Measurements from ENCODE around the gene ATP8B4. TPM values are rescaled to one million over a fixed set of nuclear protein-coding genes. Genes with fewer than 3 reads are reported as not detected.
"Not testable (repeated sequence)": the region's sequence is repeated elsewhere in the genome, so short reads cannot be mapped to it uniquely, and the experiment has no call there.

ATP8B4 gene
- total RNA-seq, 1 donor from 2014 or later = 31.5 TPM

DNA sequence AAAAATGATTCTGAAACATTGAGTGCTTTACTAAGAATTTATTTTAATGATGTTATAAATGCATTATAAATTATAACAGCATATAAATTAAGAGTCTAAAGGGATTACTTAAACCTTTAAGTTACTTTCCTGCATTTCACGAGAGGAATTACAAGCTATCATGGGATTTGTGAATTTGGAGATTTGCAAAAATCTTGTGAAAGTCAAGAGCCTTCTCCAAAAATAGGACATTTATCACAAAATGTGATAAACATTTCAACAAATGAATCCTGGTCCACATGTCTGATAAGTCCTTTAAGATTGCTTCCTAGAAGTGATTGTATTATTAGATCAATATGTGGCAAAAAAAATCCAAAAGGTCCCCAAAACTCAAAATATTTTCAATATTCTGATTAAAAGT, 154.5 kb downstream of the ATP8B4 start:
- no peak for DNase-seq (ENCODE audit: low spot score)

DNA sequence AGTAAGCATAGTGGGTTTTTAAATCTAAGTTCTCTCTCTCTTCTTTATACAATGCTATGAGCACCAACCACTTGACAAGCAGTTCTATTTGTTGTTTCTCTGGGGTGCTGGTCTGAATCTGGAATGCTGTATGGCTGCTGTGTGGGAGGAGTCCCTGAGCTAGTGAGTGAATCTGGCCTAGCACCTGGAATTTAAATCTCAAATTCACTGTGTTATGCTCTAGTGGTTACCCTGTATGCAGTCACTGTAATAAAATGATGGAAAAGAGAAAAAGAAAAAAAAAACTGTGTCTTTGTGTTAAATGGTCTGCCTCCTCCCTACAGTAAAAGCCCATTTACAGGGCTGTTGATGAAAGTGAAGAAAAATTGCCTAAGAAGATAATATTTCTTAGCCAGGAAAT, 155.0 kb downstream of the ATP8B4 start:
- no peak for DNase-seq (ENCODE audit: low spot score)

DNA sequence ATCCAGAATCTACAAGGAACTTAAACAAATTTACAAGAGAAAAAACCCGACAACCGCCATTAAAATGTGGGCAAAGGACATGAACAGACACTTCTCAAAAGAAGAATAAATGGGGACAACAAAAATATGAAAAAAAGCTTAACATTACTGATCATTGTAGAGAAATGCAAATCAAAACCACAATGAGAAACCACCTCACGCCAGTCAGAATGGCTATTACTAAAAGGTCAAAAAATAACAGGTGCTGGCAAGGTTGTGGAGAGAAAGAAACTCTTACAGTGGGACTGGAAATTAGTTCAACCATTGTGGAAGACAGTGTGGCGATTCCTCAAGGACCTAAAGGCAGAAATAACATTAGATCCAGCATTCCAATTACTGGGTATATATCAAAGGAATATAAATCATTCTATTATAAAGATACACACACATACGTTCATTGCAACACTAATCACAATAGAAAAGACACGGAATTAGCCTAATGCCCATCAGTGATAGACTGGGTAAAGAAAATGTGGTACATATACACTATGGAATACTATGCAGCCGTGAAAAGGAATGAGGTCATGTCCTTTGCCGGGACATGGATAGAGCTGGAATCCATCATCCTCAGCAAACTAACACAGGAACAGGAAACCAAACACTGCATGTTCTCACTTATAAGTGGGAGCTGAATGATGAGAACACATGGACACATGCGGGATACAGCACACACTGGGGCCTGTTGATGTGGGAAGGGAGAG, 155.8 kb downstream of the ATP8B4 start:
- not testable (repeated sequence) for DNase-seq (ENCODE audit: low spot score)

DNA sequence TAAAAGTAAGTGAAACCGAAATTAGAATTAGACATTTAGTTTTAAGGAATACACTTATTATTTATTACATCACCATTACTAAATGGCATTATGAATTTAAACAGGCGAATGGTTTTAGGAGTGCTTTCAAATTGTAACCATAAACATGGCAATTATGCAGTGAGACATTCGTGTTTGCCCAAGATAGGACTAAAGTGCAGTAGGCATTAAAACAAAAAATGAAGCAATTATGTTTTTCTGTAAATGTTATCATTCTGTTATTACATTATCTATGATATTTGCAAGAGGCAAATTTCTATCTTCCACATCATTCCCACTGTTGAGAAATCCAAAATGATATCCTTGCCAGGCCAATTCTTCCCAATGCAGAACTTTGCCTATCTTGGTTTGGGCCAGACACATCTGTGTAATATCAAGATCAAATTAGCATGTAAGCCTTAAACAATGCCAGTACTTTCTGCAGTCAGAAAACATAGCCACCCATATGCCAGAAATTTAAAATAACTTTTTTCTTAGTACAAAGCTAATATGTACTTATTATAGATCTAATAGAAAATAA, 156.9 kb downstream of the ATP8B4 start:
- no peak for DNase-seq (ENCODE audit: low spot score)

DNA sequence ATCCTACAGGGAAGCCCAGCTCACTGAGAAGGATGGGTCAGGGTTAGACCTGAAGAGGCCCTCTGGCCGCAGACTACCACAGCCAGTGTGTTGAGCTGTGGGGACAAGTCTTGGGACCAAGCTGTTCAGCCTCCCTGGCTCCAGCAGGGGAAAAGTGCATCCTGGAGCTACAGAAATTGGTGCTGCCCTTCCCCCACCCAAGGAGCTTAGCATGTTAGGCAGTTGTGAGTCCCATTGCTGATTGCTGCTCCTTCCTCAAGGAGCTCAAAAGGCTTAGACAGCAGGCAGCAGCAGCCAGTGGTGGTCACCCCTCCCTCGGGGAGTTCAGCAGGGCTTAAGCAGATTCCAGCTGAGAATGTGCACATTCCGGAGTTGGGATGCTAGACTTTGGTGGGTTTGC, 165.6 kb downstream of the ATP8B4 start:
- no peak for DNase-seq (ENCODE audit: low spot score)

DNA sequence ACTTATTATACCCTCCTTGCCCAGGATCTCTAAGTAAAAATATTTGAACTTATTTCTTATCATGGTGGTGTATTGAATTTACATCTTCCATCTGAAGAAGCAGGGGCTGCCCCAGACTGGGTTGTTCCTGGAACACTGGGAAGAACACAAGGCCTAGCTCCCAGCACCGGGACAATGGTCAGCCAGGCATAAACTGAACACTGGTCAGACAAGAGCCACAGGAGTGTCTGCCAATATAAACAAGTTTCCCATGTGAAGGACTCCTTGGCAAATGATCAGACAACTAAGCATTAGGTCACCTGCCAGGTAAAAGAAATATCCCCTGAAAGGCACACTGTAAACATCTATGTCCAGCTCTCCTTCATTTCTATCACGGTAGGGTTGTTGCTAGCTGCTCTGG, 172.4 kb downstream of the ATP8B4 start:
- no peak for DNase-seq (ENCODE audit: low spot score)

DNA sequence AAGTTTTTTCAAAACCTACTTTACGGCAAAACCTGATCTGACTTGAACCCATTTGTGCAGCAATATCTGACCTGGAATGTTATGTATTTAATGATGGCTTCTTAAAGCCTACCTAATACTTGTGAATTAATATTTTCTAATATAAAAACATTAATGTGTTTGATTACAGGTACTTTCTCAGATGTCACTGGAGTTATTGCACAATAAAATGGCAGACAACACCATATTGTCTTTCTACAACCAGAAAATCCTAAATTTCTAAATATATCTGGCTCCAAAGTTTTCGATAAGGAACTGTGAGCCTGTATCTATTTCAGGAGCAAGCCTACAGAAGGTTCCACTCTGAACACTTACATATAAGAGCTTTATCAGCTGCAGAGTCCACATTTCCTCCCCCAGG, 184.5 kb downstream of the ATP8B4 start:
- DNase-seq (ENCODE audit: low spot score) = no peak

DNA sequence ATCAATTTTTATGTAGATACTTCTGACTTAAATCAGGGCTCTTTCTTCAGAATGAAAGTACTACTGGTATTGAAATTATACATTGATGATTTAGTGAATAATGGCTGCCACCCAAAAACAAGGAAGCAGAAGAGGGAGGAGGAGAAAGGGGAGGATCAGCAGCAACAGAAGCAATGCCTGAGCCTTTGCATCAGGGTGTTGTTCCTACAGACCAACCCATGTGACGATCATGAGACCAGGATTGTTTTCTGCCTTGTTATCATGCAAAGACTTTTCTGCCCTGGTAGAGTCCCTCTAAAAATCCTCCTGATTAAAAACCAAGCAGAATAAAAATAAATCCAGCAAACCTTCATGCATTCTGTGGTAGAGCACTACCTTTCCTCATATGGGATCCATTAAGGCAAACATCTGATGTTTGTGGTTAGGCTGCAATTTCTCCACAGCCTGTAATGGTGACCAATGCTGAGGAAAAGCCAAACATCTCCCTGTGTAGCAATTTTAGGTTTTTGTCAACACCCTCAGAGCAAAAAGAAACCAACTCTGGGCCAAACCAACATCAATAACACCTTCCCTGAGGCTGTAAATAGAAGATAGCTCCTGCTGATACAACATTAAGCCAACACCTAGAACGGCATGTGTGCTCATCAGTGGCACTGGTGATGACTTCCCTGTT, 191.7 kb downstream of the ATP8B4 start:
- no peak for DNase-seq (ENCODE audit: low spot score)

DNA sequence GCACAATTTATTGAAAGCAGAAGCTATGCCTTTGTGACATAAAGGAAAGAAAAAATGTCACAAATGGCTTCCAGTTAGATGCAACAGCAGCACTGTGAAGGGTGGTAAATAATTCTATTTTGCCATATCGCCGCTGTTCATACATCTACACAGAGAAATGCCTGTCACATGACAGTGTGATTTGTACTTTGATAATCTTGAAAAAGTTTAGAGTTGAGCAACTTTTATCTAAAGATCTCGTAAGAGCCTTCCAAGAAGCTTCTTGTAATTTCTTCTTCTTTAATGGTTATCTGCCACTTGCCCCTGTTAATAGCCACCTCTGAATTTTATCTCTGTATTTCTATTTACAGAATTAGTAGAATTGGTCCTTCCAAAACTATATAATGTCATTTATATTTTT, 192.3 kb downstream of the ATP8B4 start:
- no peak for DNase-seq (ENCODE audit: low spot score)

DNA sequence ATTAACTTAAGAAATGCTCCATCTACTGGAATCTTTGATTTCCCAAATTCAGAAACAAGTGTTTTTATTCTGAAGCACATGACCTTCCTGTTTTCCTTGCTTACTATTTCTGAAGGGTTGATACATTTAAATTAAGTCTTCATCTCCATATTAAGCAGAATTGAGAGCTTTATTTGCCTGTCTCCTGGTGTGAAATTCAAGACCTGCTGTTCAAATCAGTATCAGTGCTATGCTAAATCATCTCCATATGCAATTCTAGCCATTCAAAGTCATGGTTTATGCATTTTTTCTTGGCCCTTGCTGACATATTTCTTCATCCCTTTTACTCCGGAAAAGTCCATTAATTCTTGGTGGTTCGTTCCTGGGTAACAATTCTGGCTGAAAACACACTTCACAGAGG, 195.4 kb downstream of the ATP8B4 start:
- DNase-seq (ENCODE audit: low spot score) = no peak

DNA sequence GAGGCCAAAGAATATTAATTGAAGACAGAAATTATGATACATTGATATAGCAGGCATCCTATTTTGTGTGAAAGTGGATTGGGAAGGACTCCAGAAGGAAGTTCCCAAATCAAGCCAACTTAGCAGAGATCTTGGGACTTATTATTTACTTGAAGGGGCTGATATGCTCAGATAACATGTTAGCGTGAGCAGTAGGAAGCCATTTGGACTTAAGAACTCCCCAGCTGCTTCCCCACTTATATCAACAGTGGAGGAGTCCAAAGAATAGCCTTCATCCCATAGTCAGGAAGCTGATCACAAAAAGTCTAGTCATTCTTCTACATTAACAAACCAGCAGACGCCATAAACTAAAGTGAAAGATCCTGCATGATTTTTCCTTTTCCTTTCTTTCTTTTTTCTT, 200.0 kb downstream of the ATP8B4 start:
- DNase-seq (ENCODE audit: low spot score) = no peak

DNA sequence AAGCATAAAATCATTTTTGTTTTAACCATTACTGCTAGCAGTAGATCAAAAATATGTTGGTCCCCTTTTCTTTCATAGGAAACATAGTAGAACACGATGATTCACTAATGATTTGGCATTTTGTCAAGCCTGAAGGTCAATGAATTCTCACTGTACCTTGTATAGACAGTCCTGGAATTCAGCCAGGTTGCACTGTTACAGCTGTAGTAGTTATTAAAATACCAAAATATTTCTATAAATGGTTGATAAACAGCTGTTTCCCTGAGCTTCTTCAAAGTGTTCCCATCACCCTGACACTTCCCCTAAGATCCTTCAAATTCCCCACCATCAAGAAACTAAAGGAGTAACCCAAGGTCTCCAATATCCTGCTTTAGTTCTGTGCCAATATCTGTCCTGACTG, 200.9 kb downstream of the ATP8B4 start:
- no peak for DNase-seq (ENCODE audit: low spot score)

DNA sequence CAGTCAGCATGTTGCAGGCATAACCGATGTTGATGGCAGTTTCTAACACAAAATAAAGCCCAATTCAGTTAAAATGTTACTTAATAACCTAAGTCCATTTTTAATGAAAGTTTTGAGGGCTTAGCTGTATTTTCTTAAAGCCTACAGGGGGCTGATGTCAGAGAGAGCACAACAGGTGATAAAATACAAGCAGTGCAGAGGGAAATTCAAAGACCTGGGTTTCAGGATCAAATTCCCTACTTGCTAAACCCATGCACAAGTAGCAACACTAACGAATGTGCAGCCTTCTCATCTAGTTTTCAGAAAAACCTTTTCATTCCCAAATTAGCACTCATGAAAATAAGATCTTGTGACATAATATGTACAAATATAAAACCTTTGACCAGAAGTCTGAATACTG, 202.0 kb downstream of the ATP8B4 start:
- DNase-seq (ENCODE audit: low spot score) = no peak

DNA sequence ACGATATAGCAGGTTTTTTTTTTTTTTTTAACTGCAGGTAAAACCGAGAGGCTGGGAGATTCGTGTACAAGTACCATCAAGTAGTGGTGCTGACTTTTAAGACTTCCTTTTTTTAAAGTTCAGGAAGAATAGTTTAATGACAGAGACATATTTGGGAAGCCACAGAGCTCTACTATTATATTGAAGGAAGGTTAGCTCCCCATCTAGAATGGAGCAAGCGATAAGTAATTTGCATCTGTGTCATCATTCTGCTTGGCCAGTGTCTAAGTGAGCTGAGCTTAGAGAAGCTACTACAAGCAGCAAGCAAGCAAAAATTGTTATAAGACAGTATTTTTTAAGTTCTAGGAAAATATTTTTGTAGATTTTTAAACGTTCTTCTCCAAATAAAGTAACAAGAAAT, 203.2 kb downstream of the ATP8B4 start:
- DNase-seq (ENCODE audit: low spot score) = no peak

DNA sequence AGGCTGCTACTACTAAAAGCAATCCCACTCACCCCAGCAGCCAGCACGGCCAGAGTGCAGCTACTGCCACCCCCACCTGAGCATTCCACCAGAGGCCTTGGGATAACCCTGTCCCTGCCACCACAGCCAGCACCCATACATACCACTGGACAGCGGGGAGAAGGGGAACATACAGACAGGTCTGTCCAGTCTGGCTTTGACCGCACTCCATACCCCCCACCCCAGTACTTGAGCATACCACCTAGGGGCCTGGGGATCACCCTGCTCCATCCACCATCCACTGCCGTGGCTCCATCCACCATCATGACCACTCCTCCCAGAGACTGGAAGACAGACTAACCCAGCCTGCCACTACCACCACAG, 210.1 kb downstream of the ATP8B4 start:
- DNase-seq (ENCODE audit: low spot score) = no peak

DNA sequence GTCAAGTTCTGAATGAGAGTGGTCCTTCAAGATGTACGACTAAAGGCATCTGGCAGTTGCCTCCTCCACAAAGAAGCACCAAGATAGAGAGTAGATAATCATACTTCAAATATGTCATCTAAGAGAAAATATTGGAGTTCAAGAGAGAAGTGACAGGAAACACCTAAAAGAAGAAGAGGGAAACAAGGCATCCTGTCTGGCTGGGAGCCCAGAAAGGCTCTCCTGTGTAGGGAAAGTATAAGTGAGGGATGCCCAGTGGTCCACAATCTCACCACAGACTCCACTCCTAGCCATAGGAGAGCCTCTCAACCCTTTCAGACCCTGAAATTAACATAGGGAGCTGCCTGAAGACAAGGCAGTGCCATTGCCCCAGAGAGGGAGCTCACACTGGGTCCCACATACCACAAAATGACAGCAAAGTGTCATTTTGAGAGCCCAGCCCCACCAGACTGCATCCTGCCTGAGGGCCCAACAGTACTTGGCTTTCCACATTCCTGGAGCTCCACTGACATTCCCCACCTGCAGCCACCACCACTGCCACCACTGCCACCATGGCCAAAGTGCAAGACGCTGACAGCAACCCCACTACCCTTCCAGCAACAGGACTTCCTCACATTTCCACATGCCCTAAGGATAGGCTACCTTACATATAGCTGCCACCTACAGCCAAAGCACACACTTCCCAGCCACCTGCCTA, 210.6 kb downstream of the ATP8B4 start:
- DNase-seq (ENCODE audit: low spot score) = no peak

DNA sequence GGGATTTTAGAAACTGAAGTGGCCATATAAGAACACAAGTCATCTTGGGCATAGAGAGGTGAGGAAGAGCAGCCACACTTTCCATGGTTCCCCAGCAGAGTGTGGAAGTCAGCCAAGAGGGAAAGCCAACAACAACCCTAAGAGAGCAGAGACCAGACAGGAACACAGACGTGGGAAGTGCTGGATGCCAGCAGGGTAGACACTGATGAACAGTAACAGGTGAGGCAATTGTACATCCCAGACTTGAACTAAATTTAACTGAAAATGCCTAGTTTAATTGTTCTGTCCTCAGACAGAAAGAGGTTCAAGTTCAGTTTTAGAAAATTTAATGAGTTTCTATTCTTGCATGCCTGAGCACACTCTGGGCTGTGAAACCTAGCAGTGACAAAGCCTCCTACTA, 212.1 kb downstream of the ATP8B4 start:
- no peak for DNase-seq (ENCODE audit: low spot score)

DNA sequence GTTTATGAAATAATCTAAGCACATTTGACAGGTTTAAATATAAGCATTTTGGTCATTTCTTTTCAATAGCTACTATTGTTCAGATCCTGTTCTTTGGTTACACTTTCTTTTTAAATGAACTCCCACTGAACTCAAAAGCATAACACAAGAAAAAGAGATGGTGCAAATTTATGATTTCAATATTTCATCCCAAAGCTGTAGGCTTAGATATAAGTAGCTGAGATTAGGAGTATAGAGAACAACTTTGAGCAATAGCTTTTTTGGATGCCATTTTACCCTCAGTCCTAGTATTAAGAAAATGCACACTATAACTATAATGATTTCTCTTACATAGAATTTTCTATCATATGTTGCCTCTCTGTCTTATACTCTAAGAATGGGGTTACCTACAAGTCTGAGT, 213.8 kb downstream of the ATP8B4 start:
- DNase-seq (ENCODE audit: low spot score) = no peak

DNA sequence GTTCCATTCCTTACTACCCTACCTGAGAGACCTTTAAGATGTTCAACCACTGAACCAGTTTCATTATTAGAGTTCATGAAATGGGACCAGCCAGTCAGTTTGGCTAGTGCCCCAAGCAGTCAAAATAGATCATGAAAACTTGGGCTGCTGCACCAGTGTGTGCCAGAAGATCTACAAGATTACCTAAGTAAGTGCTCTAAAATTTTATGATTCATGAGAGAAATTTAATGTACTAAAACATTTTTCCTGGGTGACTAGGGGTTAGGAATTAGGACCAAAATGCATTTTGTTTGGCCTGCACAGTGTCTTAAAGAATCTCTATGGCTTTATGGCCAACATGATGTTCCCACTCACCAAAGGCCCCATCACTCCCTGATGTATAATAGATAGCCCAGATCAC, 214.7 kb downstream of the ATP8B4 start:
- no peak for DNase-seq (ENCODE audit: low spot score)

DNA sequence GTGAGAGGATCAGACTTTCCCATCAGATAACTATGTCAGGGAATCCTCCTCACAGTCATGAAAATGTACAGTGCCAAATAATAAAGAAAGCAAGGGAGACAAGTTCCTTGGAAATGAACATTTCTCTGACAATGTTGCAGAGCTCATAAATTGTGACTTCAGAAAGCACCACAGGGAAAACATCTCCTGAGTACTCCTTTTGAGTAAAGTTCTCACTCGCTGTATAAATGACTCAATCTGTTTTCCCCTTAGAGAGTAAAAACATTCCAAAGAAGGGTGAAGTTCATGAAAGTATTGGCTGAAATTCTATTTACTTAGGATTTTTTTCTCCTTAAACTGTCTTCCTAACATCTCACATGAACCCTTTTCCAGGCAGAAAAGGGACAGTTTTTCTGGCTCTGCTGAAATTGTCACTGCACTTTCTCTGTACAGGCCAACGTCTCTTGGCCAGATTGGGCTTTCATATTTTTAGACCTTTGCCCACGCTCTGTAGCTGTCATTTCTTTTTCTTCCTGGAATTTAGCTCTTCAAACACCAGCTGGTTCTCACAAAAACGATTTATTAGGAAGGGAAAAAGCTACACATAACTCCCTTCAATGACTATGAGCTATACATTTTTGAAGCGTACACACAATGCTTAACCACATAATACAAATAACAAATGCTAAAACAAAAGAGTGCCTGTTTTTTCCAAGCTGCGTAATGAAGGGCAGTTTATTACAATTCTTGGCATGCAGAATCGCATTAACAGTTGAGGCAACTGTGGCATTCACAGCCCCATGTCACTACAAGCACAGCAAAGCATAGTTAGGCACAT, 216.1 kb downstream of the ATP8B4 start:
- DNase-seq (ENCODE audit: low spot score) = no peak

DNA sequence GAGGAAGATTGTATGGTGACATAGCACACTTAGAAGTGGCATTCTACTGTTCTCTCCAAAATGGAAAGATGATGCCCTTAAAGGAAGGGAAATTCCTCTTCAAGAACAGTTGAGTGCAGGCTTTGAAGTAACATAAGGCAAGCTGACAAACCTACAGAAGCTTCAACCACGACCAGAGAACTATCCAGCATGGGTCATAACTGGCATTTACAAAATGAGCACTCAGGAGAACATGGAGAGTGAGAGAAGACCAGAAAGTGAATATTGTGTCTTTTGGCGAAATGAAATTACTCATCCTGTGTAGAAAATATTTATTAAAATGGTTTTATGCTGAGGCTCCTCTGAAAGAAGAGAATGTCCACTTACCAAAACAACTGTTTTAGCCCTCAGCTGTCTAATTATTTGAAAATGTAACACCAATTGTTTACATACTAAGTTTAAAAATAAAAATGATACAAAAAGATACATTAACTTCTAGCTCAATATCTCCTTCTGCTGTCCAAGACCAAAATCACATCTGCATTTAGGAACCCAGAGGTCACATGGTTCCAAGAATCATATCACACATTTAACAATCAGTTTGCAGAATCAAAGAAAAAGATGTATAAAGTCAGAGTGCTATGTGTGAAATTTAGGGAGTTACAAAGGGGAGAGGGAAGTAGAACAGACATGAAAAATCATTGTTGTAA, 216.9 kb downstream of the ATP8B4 start:
- no peak for DNase-seq (ENCODE audit: low spot score)
